GM19372 (cell line): Measurements from ENCODE around the gene POLG2.
"Not testable (repeated sequence)": the region's sequence is repeated elsewhere in the genome, so short reads cannot be mapped to it uniquely, and the experiment has no call there.

Source experiments
- ATAC-seq: cut with Tn5 transposase; IDR thresholded peaks from one replicate; pipeline ENCODE4 v1.9.1; 2021; ENCODE audit warnings: mild to moderate bottlenecking, low read depth, moderate library complexity; ENCODE audit not compliant: unreplicated experiment

Gene POLG2

GRCh38 chr17:64443086-64443760 is 53.6 kb downstream of the POLG2 start:
- ATAC-seq = no peak

GRCh38 chr17:64442541-64442971 is 54.3 kb downstream of the POLG2 start:
- ATAC-seq = no peak

GRCh38 chr17:64441772-64442540 is 54.9 kb downstream of the POLG2 start:
- ATAC-seq = no peak

GRCh38 chr17:64439956-64440355 is 56.9 kb downstream of the POLG2 start:
- ATAC-seq = no peak

- not testable (repeated sequence) for ATAC-seq
Measured at GRCh38 chr17:64439521-64439920, 57.3 kb downstream of the POLG2 start.

GRCh38 chr17:64437944-64438525 is 58.8 kb downstream of the POLG2 start:
- no peak for ATAC-seq

GRCh38 chr17:64431534-64431933 is 65.3 kb downstream of the POLG2 start:
- no peak for ATAC-seq

- ATAC-seq = not testable (repeated sequence)
Measured at GRCh38 chr17:64430036-64430435, 66.8 kb downstream of the POLG2 start.

- no peak for ATAC-seq
Measured at GRCh38 chr17:64428406-64428805, 68.4 kb downstream of the POLG2 start.
